SK-N-SH (cell line): ENCODE data around the gene LMNB1. TPM values are rescaled to one million over a fixed set of nuclear protein-coding genes. Genes with fewer than 3 reads are reported as not detected.

ENCODE experiments used
- CTCF ChIA-PET: fragments of 300-600, 350-600 bp; formaldehyde crosslinking; extraction: SDS; loops from one replicate; lab custom pipeline; 2021; lab: Yijun Ruan, JAX
- POLR2A ChIA-PET: fragments of 350-600 bp; sonication (Branson Sonifier 250); formaldehyde crosslinking; extraction: SDS; loops from one replicate; lab custom pipeline; 2020; ENCODE audit warnings: antibody characterized with exemption, inconsistent platforms; lab: Yijun Ruan, JAX
- DNase-seq: peaks from one replicate; pipeline ENCODE4 v3.0.0; 2012
- H2AFZ ChIP-seq: fragments of 200-600 bp; sonication (generic); 2 replicates; pipeline ENCODE4 v1.8.1; 2016; ENCODE audit warnings: antibody characterized with exemption, mild to moderate bottlenecking, low read depth
- H3F3A ChIP-seq: fragments of 200-600 bp; sonication (generic); replicated peaks from 2 replicates; pipeline ENCODE3; 2016; ENCODE audit warnings: antibody characterized with exemption, mild to moderate bottlenecking; ENCODE audit not compliant: insufficient read depth
- H3K27ac ChIP-seq, 2 experiments: fragments of 200-500 bp in 1 of 2; fragments of 200-600 bp in 1 of 2; sonication (Bioruptor generic) in 1 of 2; sonication (generic), shearing (Covaris generic) in 1 of 2; 2 replicates each; pipeline versions ENCODE4 v1.5.1 to v1.6.1; 2014 to 2016; ENCODE audit warnings: low read depth in 2 of 2, inconsistent platforms in 1 of 2, low read length in 1 of 2, mild to moderate bottlenecking in 1 of 2, mixed read lengths in 1 of 2
- H3K27me3 ChIP-seq: fragments of 200-600 bp; sonication (generic), shearing (Covaris generic); 2 replicates; pipeline ENCODE4 v1.6.1; 2016; ENCODE audit warnings: mixed run types; ENCODE audit not compliant: insufficient read depth
- H3K36me3 ChIP-seq, 2 experiments: fragments of 200-500 bp in 1 of 2; fragments of 200-600 bp in 1 of 2; sonication (Bioruptor generic) in 1 of 2; sonication (generic) in 1 of 2; replicated peaks in 1 of 2; 2 replicates each; pipeline versions ENCODE3 to v1.5.1; 2014 to 2016; ENCODE audit warnings: low read length in 1 of 2, mild to moderate bottlenecking in 1 of 2; ENCODE audit not compliant: insufficient read depth in 2 of 2, control insufficient read depth in 1 of 2
- H3K4me1 ChIP-seq, 2 experiments: fragments of 200-500 bp in 1 of 2; fragments of 200-600 bp in 1 of 2; sonication (Bioruptor generic) in 1 of 2; sonication (generic), shearing (Covaris generic) in 1 of 2; 2 replicates each; pipeline versions ENCODE4 v1.5.1 to v1.6.1; 2014 to 2016; ENCODE audit warnings: low read depth in 1 of 2, low read length in 1 of 2, mixed run types in 1 of 2; ENCODE audit not compliant: insufficient read depth in 2 of 2, control insufficient read depth in 1 of 2
- H3K4me2 ChIP-seq: fragments of 200-600 bp; sonication (generic), shearing (Covaris generic); 2 replicates; pipeline ENCODE4 v1.6.1; 2017; ENCODE audit warnings: mixed run types
- H3K4me3 ChIP-seq, 2 experiments: fragments of 200-500 bp in 1 of 2; fragments of 200-600 bp in 1 of 2; sonication (Bioruptor generic) in 1 of 2; sonication (generic), shearing (Covaris generic) in 1 of 2; 2 replicates each; pipeline versions ENCODE4 v1.5.1 to v1.8.1; 2014 to 2016; ENCODE audit warnings: low read depth in 2 of 2, inconsistent platforms in 1 of 2, low read length in 1 of 2, mild to moderate bottlenecking in 1 of 2, mixed read lengths in 1 of 2, moderate library complexity in 1 of 2
- H3K79me2 ChIP-seq: fragments of 200-600 bp; sonication (generic); 2 replicates; pipeline ENCODE4 v1.8.1; 2017; ENCODE audit warnings: mild to moderate bottlenecking; ENCODE audit not compliant: insufficient read depth
- H3K9ac ChIP-seq: fragments of 200-600 bp; sonication (generic); 2 replicates; pipeline ENCODE4 v1.6.1; 2017; ENCODE audit warnings: mixed run types
- H3K9me2 ChIP-seq: fragments of 200-600 bp; sonication (generic); 2 replicates; pipeline ENCODE4 v1.6.1; 2017; ENCODE audit warnings: mixed run types
- H3K9me3 ChIP-seq: fragments of 200-600 bp; sonication (generic); 2 replicates; pipeline ENCODE4 v1.6.1; 2017; ENCODE audit warnings: mixed run types, mild to moderate bottlenecking, moderate library complexity
- H4K20me1 ChIP-seq: fragments of 200-600 bp; sonication (generic); 2 replicates; pipeline ENCODE4 v1.6.1; 2017; ENCODE audit warnings: mild to moderate bottlenecking, mixed run types; ENCODE audit not compliant: insufficient read depth
- CHD2 ChIP-seq: fragments of 150-350 bp; IDR thresholded peaks from 2 replicates; pipeline ENCODE4 v1.6.1; 2018; ENCODE audit warnings: low read length; ENCODE audit not compliant: partially characterized antibody
- ELF1 ChIP-seq: IDR thresholded peaks from 2 replicates; pipeline ENCODE4 v1.4.0; 2012
- EP300 ChIP-seq, 2 experiments: IDR thresholded peaks; 2 replicates each; pipeline versions ENCODE4 v1.4.0 to v1.6.1; 2012; ENCODE audit warnings: borderline replicate concordance in 1 of 2, low read depth in 1 of 2, low read length in 1 of 2
- EZH2phosphoT487 ChIP-seq: fragments of 200-600 bp; sonication (generic); IDR thresholded peaks from 2 replicates; pipeline ENCODE4 v1.6.1; 2017; ENCODE audit warnings: low read depth, mixed run types, mild to moderate bottlenecking, antibody characterized with exemption, moderate library complexity, borderline replicate concordance
- FOSL2 ChIP-seq: IDR thresholded peaks from 2 replicates; pipeline ENCODE4 v1.4.0; 2012; ENCODE audit warnings: low read depth, mild to moderate bottlenecking, moderate library complexity, borderline replicate concordance
- FOXJ3 ChIP-seq: sonication (generic); formaldehyde crosslinking; IDR thresholded peaks from 2 replicates; pipeline ENCODE4 v1.5.1; 2020; ENCODE audit warnings: mild to moderate bottlenecking, missing genetic modification reagents
- FOXM1 ChIP-seq: IDR thresholded peaks from 2 replicates; pipeline ENCODE4 v1.4.0; 2012; ENCODE audit warnings: low read depth, mild to moderate bottlenecking
- GABPA ChIP-seq: IDR thresholded peaks from 2 replicates; pipeline ENCODE4 v1.4.0; 2012; ENCODE audit warnings: low read depth, mild to moderate bottlenecking
- GATA2 ChIP-seq: sonication (generic); formaldehyde crosslinking; IDR thresholded peaks from 2 replicates; pipeline ENCODE4 v1.5.0; 2020; ENCODE audit warnings: mild to moderate bottlenecking, missing genetic modification reagents
- MEF2A ChIP-seq: IDR thresholded peaks from 2 replicates; pipeline ENCODE4 v1.4.0; 2012; ENCODE audit warnings: low read depth, borderline replicate concordance
- MXI1 ChIP-seq: IDR thresholded peaks from 2 replicates; pipeline ENCODE4 v1.6.1; 2012; ENCODE audit warnings: mild to moderate bottlenecking, low read depth, low read length, improper control_type of control experiment
- NFIC ChIP-seq: IDR thresholded peaks from 2 replicates; pipeline ENCODE4 v1.4.0; 2012; ENCODE audit warnings: borderline replicate concordance
- NRF1 ChIP-seq: IDR thresholded peaks from 2 replicates; pipeline ENCODE4 v1.6.1; 2012; ENCODE audit warnings: low read depth, mild to moderate bottlenecking, low read length
- RAD21 ChIP-seq: IDR thresholded peaks from 2 replicates; pipeline ENCODE4 v1.6.1; 2012; ENCODE audit warnings: mild to moderate bottlenecking, low read length
- RFX5 ChIP-seq: IDR thresholded peaks from 2 replicates; pipeline ENCODE4 v1.6.1; 2012; ENCODE audit warnings: mild to moderate bottlenecking, improper control_type of control experiment, low read length
- RXRA ChIP-seq: IDR thresholded peaks from 2 replicates; pipeline ENCODE4 v1.4.0; 2012; ENCODE audit warnings: low read depth, mild to moderate bottlenecking, borderline replicate concordance
- SIN3A ChIP-seq: IDR thresholded peaks from 2 replicates; pipeline ENCODE4 v1.6.1; 2012; ENCODE audit warnings: low read depth, mild to moderate bottlenecking, low read length, moderate library complexity, borderline replicate concordance
- SMC3 ChIP-seq: IDR thresholded peaks from 2 replicates; pipeline ENCODE4 v1.6.1; 2012; ENCODE audit warnings: low read depth, low read length, improper control_type of control experiment
- TCF12 ChIP-seq: IDR thresholded peaks from 2 replicates; pipeline ENCODE4 v1.4.0; 2012
- WGBS: methylation state at CpG from one replicate; pipeline ENCODE4 v1.1.6; 2017; ENCODE audit warnings: low lambda C conversion rate; 5-methylcytosine and 5-hydroxymethylcytosine counted together
- polyA plus RNA-seq, 3 experiments: library from polyadenylated mRNA; depleted of rRNA; stranded (reverse); fragments of >200 nt; gene quantifications; 2 replicates each; pipeline ENCODE4 v1.2.3, GENCODE V29; 2012
- TF ChIP-seq, protein P1 (sequence below): IDR thresholded peaks from 2 replicates; pipeline ENCODE4 v1.4.0; 2012; ENCODE audit warnings: low read depth, borderline replicate concordance
- TF ChIP-seq, protein P2 (sequence below): IDR thresholded peaks from 2 replicates; pipeline ENCODE4 v1.4.0; 2012; ENCODE audit warnings: low read depth, borderline replicate concordance

Gene LMNB1
- polyA plus RNA-seq, 1 of the 3 experiments (the other 2 are of a cell fraction), result 34.9 TPM

DNA sequence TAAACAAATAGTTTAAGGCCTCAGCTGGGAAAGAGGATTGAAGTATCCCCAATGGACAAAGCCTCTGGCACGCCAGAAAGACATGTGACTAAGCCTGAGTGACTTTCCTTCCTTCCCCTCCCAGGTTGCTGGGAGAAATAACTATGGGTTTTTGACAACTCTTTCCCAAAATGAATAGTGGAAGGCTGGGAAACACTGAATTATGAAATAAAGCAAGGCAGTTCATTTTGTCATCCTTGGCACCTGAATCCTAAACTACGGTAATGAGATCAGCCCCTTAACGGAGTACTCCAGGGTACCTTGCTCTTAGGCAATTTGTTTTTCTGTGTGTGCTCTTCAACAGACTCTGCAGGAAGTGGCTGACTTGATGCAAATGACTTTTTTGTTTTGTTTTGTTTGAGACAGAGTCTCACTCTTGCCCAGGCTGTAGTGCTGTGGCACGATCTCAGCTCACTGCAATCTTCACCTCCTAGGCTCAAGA is 75.2 kb downstream of the LMNB1 start:
- no peaks in the 10 kb centered on the region for H3K79me2 ChIP-seq
- no peaks in the 10 kb centered on the region for H3F3A ChIP-seq
- H3K27ac ChIP-seq, result no peak overlapping the region
- H3K9me3 ChIP-seq, result no peaks in the 10 kb centered on the region
- H3K36me3 ChIP-seq, result no peaks in the 10 kb centered on the region
- CTCF ChIA-PET, result no interaction called here
- no peak overlapping the region for H3K4me3 ChIP-seq
- H3K9ac ChIP-seq, result no peak overlapping the region
- POLR2A ChIA-PET, result no interaction called here
- no peaks in the 10 kb centered on the region for H3K9me2 ChIP-seq
- no peak overlapping the region for H2AFZ ChIP-seq
- no peak overlapping the region for H3K4me2 ChIP-seq
- H3K27me3 ChIP-seq, result no peaks in the 10 kb centered on the region
- peaks cover 0 to 12% of the 10 kb centered on the region in 2 experiments; a peak in 1 of 4 replicates for H3K4me1 ChIP-seq
- H4K20me1 ChIP-seq, result no peaks in the 10 kb centered on the region
- 98% methylated on average over 4 of the region's 4 CpGs for whole genome bisulfite sequencing
- TF ChIP-seq FOSL2 (no peak), SIN3A (no peak), EZH2phosphoT487 (no peak), FOXM1 (no peak), RAD21 (no peak), EP300 (IDR thresholded peaks at IDR 0.05; ENCODE audit: borderline replicate concordance in 1 of 2, low read depth in 1 of 2, low read length in 1 of 2) (no peak), MEF2A (no peak), CHD2 (no peak), TCF12 (no peak), GABPA (no peak), SMC3 (no peak), GATA2 (CRISPR knock-in tag) (no peak), ELF1 (no peak)
- TF ChIP-seq, protein P1, sequence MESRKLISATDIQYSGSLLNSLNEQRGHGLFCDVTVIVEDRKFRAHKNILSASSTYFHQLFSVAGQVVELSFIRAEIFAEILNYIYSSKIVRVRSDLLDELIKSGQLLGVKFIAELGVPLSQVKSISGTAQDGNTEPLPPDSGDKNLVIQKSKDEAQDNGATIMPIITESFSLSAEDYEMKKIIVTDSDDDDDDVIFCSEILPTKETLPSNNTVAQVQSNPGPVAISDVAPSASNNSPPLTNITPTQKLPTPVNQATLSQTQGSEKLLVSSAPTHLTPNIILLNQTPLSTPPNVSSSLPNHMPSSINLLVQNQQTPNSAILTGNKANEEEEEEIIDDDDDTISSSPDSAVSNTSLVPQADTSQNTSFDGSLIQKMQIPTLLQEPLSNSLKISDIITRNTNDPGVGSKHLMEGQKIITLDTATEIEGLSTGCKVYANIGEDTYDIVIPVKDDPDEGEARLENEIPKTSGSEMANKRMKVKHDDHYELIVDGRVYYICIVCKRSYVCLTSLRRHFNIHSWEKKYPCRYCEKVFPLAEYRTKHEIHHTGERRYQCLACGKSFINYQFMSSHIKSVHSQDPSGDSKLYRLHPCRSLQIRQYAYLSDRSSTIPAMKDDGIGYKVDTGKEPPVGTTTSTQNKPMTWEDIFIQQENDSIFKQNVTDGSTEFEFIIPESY, result no peak
- TF ChIP-seq, all 33 proteins: peak for 0
- DNase-seq, result no peak

DNA sequence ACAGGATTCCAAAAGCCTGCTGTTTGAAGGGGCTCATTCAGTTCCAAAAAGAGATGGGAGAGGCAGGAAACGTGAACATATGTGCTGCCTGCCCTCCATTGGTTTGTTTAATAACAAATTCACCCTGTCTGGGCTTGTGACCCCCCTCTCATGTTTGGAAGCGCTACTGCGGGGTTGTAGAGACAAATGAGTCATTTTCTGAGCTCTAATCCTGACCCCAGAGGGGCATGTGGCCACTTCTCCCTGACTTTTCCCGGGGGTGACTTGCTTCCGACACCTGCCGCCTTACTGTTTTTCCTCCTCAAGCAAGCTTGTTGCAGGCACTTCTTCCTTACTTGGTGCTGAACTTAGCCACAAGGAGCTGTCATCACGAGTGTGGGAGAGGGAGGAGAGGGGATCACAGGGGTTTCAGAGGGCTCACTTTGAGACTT is 75.9 kb downstream of the LMNB1 start:
- Histone ChIP-seq H3K9me2 (no peaks in the 10 kb centered on the region), H2AFZ (no peak overlapping the region), H3K27ac (no peak overlapping the region), H3K79me2 (no peaks in the 10 kb centered on the region), H3K9me3 (no peaks in the 10 kb centered on the region), H3K4me3 (no peak overlapping the region), H3K4me1 (peaks cover 0 to 10% of the 10 kb centered on the region in 2 experiments; a peak in 1 of 4 replicates)
- CTCF ChIA-PET, result no interaction called here
- 92% methylated on average over 7 of the region's 7 CpGs for WGBS
- TF ChIP-seq SIN3A (no peak), NFIC (no peak), GATA2 (CRISPR knock-in tag) (no peak), MXI1 (no peak), RXRA (no peak), NRF1 (no peak), EP300 (IDR thresholded peaks at IDR 0.05; ENCODE audit: borderline replicate concordance in 1 of 2, low read depth in 1 of 2, low read length in 1 of 2) (no peak), FOXJ3 (CRISPR knock-in tag) (no peak), RFX5 (no peak), ELF1 (no peak), TCF12 (no peak)
- TF ChIP-seq, protein P2, sequence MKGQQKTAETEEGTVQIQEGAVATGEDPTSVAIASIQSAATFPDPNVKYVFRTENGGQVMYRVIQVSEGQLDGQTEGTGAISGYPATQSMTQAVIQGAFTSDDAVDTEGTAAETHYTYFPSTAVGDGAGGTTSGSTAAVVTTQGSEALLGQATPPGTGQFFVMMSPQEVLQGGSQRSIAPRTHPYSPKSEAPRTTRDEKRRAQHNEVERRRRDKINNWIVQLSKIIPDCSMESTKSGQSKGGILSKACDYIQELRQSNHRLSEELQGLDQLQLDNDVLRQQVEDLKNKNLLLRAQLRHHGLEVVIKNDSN, result no peak
- TF ChIP-seq, protein P1, result no peak
- TF ChIP-seq, all 33 proteins: peak for 0
- POLR2A ChIA-PET, result no interaction called here
- Histone ChIP-seq H3K9ac (no peak overlapping the region), H4K20me1 (no peaks in the 10 kb centered on the region), H3K4me2 (no peak overlapping the region), H3F3A (no peaks in the 10 kb centered on the region), H3K27me3 (no peaks in the 10 kb centered on the region), H3K36me3 (no peaks in the 10 kb centered on the region)
- no peak for DNase-seq
